ENCODE data around the gene STK10.

STK10 gene

DNA sequence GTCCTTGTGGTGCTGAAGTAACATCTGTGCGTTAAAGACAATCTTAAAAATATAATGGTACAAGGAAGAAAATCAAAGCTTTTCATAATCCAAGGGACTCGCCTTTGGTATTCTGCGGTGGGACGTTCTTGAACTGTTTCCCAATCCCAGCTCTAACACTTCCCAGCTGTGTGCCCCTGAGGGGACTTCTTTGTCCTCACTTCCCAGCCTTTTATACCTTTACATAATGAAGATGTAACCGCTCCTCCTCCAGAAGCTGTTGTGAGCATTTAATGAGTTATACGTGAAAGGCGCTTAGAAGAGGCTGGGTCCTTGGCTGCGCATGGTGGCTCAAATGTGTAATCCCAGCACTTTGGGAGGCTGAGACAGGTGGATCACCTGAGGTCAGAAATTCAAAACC is 16.9 kb downstream of the STK10 start:
- no peak for DNase-seq (ENCODE audit: low read depth)
- TF ChIP-seq, protein P1, sequence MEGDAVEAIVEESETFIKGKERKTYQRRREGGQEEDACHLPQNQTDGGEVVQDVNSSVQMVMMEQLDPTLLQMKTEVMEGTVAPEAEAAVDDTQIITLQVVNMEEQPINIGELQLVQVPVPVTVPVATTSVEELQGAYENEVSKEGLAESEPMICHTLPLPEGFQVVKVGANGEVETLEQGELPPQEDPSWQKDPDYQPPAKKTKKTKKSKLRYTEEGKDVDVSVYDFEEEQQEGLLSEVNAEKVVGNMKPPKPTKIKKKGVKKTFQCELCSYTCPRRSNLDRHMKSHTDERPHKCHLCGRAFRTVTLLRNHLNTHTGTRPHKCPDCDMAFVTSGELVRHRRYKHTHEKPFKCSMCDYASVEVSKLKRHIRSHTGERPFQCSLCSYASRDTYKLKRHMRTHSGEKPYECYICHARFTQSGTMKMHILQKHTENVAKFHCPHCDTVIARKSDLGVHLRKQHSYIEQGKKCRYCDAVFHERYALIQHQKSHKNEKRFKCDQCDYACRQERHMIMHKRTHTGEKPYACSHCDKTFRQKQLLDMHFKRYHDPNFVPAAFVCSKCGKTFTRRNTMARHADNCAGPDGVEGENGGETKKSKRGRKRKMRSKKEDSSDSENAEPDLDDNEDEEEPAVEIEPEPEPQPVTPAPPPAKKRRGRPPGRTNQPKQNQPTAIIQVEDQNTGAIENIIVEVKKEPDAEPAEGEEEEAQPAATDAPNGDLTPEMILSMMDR (conservative IDR thresholded peaks at IDR 0.05; ENCODE audit: low read length): no peak
- H3K4me3 ChIP-seq (ENCODE audit: low read length): no peak overlapping the region

DNA sequence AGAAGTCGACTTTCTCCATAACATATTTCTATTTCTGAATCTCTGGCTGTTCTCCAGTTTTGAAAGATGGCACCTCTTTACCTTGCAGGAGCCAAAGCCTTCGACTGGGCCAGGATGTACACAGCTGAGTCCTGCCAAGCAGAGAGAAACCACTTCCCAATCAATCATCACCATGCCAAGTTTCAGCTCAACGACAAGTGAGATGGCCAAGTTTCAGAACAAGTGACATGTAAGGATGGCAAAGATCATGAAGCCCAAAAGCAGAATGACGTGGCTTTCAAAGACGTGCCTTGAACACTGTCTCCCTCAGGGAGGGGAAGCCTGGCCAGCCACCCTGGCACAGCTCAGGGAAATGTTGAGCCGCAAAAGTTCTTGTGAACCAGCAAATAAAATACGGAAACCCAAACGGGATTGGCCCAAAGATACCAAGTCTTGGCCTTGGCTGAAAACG is 17.7 kb downstream of the STK10 start:
- TF ChIP-seq, protein P1 (conservative IDR thresholded peaks at IDR 0.05; ENCODE audit: low read length): no peak
- DNase-seq (ENCODE audit: low read depth): no peak
- no peak overlapping the region for H3K4me3 ChIP-seq (ENCODE audit: low read length)

DNA sequence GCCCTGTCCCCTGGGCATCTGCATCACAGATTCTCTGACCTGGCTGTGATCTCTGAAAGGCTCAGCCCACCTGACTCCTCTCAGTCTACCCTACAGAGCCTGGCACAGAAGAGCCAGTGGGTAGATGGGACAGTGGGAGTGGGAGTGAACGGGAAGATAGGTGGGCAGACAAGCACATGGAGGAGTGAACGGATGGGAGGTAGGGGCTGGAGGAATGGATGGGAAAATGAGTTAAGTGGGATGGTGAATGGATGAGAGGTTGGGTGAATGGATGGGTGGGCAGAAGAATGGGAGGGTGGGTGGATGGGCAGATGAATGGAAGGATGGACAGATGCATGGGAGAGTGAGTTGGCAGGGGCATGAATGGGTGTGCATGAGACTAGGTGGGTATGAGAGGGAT is 18.8 kb downstream of the STK10 start:
- no peak overlapping the region for H3K4me3 ChIP-seq (ENCODE audit: low read length)
- TF ChIP-seq, protein P1 (conservative IDR thresholded peaks at IDR 0.05; ENCODE audit: low read length): no peak
- DNase-seq (ENCODE audit: low read depth): no peak

DNA sequence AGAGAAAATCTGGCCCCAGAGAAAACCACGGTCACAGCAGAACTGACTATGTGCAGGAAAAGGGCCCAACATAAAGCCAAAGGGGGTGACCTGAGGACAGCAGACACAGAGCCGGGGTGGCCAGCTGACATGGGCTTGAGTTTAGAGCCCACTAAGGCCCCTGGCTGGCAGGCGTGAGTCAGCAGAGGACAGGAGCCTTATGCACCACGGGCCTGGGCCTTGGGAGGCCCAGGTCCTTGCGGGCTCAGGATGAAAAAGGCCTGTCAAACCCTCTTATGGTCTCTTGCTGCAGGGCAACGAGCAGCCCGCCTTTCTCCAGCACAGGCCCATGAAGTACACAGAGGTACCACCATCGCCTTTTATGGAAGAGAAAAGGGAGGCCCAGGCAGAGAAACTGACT is 19.7 kb downstream of the STK10 start:
- DNase-seq (ENCODE audit: low read depth): no peak
- TF ChIP-seq, protein P1 (conservative IDR thresholded peaks at IDR 0.05; ENCODE audit: low read length): no peak
- H3K4me3 ChIP-seq (ENCODE audit: low read length): no peak overlapping the region

DNA sequence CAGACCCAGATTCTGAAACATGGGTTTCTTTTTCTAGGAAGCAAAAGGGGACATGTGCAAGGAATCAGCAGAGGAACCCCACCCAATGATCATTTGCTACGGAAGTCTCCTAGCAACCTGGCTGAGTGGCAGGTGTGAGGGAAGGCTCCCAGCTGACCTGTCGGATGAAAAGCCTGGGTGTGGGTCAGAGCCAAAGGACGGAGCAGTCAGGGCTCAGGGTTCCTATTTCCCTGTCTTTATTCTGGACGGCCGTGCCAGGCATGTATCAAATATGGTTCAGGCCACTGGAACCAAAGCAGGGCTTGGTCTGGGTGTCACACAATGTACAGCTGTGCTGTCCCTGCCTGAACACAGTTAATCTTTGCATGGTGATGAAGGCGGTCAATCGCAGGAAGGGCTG is 20.1 kb downstream of the STK10 start:
- TF ChIP-seq, protein P1 (conservative IDR thresholded peaks at IDR 0.05; ENCODE audit: low read length): no peak
- no peak for DNase-seq (ENCODE audit: low read depth)
- H3K4me3 ChIP-seq (ENCODE audit: low read length): no peak overlapping the region

DNA sequence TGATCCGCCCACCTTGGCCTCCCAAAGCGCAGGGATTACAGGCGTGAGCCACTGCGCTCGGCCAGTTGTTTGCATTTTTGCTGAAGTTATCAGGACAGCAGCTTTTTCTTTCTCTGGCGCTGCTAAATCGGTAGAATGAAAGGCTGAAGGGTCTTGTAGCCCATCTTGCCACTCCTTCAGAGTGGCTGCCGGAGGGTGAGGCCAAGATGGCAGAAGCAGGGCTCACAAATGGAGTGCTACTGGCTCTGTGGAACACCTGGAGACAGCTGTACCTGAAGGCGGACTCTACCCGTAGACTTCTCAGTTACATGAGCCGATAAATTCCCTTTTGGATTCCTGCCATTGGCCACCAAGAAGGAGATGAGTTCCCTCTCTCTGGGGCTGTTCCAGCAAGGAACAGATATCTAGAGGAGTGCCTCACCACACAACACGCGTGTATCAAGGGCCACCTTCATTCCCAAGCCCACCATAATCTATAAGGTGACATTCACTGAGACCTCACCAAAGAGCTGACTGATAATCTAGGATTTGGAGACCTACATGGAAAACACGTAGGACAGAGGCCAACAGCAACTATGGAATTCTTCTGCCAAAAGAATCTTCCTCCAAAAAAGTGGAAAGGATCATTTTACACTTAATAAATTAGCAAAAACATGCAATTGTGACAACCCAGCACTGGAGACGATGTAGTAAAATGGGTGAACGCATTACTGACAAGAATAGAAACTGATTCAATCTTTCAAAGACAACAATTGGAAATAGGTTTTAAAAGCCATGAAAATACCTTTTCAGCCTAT is 21.8 kb downstream of the STK10 start:
- TF ChIP-seq, protein P1 (conservative IDR thresholded peaks at IDR 0.05; ENCODE audit: low read length): no peak

DNA sequence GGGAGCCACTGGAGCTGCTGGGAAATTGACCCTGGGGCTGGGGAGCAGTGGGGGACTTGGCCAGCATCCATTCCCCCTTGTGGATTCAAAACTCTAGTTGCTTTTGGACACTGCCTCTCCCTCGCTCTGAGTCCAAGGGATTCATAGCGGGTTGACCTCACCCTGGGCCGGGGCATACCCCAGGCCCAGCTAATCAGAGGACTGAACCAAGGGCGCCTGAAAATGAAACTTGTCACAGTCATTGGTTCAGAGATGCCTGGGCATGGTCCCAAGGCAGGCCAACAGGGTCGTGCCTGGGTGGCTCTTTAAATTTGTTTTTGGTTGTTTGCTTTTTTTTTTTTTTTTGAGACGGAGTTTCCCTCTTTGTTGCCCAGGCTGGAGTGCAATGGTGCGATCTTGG is 22.6 kb downstream of the STK10 start:
- H3K4me3 ChIP-seq (ENCODE audit: low read length): no peak overlapping the region
- no peak for DNase-seq (ENCODE audit: low read depth)
- TF ChIP-seq, protein P1 (conservative IDR thresholded peaks at IDR 0.05; ENCODE audit: low read length): no peak

More for the DNA sequence above, 21.8 kb downstream of the STK10 start:
- DNase-seq (ENCODE audit: low read depth): peak; percentile 34
- no peak overlapping the region for H3K4me3 ChIP-seq (ENCODE audit: low read length)

Measured in AG10803 (cell line).